HG03060 (cell line): ENCODE measurements around the gene TENM4.

Source experiments
- ATAC-seq: cut with Tn5 transposase; IDR thresholded peaks from one replicate; pipeline ENCODE4 v1.9.1; 2021; ENCODE audit warnings: low read depth, moderate number of reproducible peaks; ENCODE audit not compliant: unreplicated experiment

Gene TENM4

DNA sequence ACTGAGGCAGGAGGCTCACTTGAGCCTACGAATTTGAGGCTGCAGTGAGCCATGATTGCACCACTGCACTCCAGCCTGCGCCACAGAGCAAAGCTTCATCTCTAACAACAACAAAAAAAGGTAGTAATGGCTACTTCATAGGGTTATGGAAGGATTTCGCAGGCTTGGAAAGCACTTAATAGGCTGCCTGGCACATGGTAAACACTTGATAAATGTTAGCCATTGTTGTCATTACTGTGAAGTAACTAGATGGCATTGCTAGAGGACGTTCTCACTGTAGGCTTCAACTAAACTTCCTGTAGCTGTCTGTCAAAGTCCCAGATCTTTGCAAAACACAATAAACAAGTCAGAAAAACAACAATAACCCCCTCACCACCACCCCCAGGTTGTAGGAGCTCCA lies 508.9 kb downstream of the TENM4 start:
- no peak for ATAC-seq

DNA sequence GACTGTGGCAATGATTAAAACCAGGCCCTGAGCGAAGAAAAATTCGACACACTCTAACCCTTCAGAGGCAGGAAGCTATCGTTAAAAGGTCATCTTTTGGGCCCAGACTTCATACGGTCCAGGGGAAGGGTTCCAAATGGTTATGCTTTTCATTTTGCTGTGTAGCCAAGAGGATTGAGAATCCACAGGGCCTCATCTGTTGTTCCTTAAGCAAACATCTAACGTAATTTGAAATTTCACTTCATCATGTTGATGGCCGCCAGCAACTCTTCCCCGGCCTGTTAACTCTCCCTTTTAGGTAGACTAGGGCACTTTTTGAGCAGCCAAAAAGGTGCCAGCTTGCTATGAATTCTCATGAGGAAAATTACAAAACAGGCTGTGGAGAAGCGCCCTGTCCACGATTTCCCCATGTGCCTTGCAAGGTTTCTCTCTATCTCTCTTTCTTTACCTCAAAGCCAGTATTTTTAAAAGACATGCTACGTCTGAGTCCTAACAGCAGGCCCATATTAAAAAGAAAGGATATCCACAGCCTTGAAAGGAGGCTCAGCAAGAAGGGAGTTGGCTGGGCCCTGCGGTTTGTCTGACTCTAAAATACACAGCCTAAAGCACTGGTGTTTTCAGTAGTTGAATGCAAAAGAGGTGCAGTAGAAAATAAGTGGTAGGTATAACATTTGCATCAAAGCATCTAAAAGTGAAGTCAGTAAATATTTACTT lies 509.9 kb downstream of the TENM4 start:
- no peak for ATAC-seq

DNA sequence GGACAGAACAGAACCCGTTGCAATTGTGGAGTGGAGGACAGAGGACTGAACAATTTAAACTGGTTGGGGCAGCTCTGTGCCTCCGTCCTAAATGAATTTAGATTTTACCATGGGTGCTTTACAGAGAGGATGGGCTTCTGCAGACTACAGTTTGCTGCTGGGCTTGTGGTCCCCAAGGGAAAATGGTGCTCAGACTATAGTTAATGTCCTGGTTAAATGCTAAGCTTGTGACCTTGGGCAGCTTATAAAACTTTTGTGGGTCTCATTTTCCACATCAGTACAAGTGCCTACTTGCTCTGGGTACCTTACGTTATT lies 511.0 kb downstream of the TENM4 start:
- no peak for ATAC-seq

DNA sequence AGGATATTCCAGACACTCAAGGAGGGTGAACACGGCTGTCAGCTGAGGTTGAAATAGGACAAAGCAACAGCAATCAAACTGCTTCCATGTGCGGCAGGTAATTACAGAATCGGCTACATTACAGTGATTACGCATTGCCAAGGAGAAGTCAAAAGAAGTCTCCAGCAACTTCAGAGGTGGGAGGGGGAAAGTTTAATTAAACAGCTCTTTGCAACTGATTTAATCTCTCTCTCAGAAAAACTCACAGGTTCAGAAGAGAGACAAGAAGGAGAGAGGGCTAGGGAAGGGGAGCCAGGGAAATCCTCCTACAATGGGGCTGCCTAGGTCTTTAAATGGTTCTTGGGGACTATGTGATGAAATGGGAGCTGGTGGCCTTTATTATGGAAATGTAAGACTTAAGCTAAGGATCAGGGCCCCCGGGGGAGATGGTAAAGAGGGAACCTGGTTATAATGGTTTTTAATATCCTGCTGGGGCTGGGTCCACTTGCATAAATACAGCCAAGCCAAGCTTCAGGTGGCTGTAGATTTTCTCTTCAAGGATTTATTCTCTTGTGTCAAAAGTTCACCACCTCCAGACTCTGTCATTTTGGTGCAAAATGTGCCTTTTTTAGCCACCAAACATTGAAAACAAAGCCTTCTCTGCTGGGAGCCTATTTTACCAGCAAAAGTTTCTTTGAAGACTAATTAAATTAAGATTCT lies 511.5 kb downstream of the TENM4 start:
- no peak for ATAC-seq

DNA sequence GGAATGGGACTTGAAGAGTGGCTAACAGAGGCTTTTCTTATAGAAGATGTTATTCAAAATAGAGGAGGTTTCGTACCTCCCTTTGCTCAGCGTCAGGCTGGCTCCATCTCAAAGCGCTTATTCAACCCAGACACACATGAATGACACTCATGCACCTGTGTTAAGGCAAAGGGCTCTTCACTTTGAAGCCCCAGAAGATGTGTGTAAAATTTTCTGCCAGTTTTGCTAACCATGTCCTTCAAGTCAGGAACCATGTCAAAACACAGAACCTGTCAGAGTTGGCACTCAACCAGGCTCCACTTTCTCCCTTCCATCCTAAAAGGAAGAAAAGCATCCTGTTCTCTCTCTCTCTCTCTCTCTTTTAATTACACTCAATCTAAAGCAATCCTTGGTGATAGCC lies 513.3 kb downstream of the TENM4 start:
- ATAC-seq = no peak

DNA sequence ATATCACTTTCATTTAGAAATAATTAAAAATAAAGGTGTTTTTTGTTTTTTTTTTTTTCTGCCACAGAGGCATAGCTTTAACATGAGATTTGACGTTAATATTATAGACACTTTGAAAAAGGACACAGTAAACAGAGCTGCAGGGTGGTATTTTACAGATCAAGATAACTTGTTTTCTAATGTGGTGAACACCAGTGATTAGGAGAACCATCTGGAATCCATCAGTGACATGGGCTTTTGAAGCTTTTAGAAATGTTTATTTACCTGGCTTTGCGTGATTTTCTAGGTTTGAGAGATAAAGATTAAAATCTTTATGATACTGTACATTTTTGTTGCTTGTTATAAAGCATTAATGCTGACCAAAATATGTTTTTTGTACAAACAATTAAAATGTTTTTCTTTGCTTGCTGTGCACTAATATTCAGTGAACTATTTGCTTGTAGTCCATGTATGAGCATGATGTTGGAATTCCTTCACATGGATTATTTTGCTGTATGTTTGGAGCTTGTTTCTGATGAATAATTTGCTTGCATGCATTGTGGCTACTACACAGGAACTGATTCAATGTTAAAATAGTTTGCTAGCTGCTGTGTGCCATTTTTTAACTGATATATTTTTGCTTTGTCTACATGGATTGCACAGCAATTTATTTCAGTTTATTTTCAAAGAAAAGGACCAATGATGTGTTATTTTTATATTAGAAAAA lies 514.0 kb downstream of the TENM4 start:
- no peak for ATAC-seq

DNA sequence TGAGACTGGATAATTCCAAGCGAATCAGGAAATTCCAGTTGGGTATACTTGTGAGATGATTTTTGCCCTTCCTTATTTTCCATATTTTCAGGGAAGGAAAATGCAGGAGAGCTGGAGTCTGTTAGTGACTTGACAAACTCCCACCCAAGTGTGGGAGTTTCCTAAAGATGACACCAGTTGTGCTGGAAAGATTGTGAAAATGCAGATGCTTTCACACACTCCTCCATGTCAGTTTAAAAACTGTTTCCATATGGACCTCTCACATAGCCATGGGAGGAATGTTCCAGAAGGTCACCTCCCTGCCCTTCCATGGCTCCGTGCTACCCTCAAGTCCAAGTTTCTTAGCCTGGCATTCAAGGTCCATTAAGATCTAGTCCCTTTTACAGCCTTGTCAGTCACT lies 515.4 kb downstream of the TENM4 start:
- no peak for ATAC-seq

DNA sequence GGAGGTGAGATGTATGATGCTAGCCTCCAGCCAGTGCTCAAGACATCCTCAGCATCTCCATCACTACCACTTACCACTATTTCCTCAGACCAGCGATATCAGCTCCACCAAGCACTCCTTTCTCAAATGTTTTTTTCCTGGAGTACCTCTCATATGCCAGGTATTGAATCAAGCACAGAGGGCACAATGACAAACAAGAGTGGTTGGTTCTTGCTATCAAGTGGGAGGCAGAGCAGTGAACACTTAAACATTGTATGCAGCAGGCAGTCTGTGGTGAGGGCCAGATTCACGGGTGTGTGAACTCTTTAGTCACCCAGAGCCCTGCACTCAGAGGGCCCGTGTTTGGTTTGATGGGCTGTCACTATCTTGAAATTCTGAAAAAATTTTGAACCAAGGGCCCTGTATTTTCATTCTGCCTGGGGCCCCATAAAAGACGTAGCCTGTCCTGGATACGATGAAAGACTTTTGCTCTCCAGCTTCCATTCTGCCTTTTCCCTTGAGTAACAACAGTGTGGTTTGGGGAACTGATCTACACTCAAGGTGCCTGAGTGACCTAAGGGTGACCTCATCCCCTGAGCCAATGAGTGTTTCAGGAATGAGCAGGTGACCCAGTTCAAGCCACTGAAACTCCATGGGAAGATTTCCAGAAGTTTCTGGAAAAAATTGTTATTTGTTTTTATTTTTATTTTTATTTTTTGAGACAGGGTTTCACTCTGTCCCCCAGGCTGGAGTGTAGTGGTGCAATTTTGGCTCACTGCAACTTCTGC lies 517.8 kb downstream of the TENM4 start:
- ATAC-seq = no peak

DNA sequence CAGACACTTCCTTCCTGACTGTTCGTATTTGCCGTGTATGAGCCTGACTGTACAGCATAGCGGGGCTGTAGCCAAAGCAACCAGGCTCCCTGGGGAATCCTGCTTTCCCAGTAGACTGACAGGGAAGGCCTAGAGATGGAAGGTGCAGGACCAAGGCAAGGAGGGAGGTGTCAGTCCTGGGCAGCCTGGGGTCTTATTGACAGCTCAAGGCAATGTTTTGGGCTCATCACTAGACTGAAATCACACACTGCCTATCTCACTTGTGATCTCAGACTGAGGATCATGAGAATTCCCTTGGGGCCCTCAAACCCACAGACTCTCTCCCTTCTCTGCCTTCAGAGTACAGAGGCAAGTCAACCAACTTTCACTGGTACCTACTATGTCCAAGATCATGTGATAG lies 519.3 kb downstream of the TENM4 start:
- no peak for ATAC-seq

DNA sequence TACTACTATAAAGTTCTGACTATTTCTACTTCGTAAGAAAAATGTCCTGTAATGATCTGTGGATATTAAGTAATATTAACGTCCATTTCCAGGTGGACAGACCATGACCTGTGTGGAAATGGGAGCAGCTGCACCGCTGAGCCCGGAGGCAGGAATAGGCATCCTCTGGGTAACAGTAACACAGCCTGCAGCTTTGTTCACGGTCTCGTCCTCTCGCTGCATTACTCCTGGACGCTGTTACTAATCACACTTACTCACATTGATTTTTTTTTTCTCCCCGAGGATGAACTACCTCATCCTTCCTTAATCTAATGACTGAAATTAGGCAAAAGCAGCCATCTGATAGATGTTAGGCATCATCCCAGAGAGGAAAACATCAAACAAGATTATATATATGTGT lies 520.5 kb downstream of the TENM4 start:
- ATAC-seq = no peak

DNA sequence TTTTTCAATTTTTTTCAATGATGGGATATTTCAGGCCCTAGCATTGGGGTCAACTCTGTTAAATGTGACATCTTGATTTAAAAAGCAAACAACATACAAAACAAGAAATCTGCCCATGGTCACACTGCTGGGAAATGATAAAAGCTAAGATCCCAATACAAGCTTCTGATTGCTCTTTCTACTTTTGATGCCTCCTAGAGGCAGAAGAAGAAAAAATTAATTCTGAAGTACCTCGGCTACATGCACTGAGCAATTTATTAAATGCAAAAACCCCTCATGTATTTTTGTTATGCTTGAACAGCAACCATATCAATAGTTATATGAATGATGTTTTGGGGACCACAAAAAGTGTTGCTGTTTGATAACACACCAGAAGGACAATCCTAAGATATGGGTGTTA lies 524.1 kb downstream of the TENM4 start:
- no peak for ATAC-seq

DNA sequence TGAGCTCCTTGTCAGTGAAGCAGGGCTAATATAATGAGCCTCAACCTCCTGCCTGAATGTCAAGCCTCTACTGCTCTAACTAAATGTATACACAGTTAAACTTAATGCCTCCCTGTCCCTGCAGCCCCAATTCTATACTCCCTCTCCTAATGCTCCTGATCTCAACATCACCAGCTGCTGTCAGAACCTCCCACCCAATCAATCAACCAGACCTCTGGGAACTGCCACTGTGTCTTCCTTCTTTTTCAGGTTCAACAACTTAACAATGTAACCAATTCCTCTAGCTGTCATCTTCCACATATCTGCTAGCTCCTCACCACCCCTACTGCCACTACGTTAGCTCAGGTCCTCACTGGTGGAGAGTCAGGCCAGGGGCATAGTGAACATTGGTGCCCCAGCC lies 526.3 kb downstream of the TENM4 start:
- ATAC-seq = no peak

DNA sequence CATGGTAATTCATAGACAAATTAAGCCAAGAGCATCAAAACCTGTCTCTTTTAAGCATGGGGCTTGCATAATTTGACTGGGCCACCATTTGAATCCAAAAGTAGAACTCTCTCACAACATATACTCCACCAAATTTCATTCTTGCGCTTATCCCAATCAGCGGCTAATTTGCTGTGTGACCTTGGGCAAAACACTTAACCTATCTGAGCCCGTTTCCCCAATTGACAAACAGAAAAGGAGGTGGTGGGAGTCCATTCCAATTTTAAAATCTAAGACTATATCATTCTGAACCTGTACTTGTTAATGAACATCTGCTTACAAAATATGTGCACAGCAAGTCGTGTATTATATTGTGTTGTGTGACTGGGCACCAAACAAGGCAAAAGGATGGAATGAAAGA lies 528.1 kb downstream of the TENM4 start:
- ATAC-seq = no peak

DNA sequence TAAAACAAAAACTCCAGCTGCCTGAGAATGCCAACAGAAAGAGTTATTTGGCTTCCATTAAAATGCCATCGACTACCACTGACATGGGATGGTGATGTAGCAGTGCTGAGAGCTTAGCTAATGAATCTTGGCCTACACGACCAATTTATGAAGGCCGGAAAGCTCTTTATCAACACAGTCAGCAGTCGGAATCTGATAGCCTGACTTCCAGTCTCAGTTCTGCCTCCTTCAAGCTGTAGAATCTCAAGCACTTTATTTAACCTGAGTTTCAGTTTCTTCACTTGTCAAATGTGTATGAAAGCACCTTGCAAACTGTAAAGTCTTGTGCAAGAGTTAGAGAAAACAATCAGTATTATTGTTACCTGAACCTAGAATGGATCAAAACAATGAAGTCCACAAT lies 530.5 kb downstream of the TENM4 start:
- no peak for ATAC-seq

DNA sequence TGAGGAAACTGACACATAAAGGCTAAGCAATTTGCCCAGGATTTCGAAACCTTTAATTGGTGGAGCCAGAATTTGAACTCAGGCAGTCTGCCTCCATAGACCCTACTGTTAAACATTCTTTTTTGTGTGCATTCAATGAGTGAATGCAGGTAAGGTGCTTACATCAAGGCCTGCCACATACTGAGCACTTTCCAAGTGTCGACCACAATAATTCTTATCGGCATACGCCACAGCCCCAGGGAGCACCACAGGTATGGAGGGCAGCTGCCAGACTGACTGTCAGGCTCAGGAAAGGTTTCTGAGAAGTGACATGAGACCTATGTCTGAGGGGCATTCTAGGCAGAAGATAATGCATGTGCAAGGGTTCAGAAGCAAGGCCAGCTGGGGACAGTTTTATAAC lies 531.4 kb downstream of the TENM4 start:
- ATAC-seq = no peak

DNA sequence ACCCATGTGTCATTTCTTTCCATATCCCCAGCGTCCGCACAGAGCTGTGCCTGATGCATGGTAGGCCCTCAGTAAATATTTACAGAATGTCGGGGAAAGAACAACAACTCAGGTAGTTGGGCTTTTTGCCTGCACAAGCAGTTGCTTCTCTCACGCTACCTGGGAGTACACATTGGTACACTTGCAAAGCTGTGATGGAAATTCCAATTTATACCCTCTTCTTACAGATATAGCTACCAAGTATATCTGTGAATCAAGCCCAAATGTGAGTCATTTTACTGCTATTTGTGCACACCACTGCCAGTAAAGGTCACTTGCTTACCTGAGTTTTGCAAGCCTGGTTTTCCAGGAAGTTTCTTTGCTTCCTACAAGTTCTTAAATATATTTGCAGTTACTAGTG lies 533.2 kb downstream of the TENM4 start:
- ATAC-seq = no peak

DNA sequence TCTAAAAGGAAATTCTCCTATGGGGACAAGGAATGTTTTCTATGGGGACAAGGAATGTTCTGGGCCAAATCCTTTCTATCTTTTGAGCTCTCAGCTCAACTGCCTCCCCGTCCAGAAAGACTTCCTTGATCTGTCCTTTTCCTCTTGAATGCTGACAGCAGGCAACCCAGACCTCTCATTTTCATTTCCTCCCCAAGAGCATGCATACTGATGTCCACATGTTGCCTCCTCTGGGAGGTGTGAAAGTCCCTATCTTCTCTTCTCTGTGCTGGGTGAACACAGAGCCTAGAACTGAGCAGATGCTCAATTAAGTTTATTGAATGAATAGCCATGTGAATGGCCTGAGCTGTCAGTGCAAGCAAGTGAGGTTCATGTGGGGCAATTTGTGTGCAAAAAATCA lies 534.3 kb downstream of the TENM4 start:
- no peak for ATAC-seq

DNA sequence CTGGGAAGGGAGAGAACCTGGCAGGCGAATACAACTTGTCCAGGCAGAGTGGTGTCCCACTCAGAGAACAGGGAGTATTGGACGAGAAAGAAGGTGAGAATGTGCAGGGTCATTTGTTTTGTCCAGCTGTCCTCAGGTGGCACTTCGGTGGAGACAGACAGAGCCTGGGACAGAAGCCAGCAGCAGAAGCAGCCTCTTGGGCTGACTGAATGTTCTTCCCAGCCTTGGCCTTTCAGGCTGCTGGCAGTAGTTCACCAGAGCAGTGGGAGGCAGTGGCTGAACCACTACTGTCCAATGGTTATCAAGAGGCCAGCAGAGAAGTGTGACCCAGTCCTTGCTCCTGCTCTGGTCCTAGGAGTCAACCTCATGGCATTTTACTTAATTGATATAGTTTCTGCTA lies 535.1 kb downstream of the TENM4 start:
- no peak for ATAC-seq

DNA sequence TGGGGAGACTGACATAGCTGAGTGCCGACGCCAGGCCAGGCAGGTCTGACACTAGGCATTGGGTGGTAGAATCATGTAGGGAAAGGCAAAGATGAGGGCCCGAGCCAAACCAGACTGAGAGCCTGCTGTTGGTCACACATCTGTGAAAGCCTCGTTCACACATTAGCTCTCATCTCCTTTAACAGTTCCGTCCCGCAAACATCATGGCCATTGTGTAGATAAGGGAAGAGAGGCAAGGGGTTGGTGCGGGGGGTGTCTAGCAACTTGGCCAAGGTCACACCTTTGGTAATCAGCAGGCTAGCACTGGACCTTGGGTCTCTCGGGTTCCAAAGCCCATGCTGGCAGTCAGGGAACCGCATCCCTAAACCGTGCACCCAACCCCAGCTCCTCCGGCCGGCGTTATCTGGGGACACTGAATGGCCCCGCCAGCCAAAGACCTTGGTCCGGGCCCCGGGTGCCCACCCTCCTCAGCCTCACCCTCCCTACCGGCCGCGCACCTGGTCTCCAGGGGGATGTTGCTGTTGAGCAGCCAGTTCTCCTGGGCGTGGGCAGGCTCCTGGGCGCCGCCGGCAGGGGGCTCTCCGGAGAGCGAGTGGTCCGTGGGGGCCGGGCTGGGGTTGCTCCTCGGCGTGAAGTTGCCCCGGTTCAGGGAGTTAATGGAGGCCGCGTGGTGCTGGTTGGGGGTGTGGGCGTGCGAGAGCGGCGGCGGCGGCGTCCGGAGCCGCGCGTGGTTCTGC lies 537.9 kb downstream of the TENM4 start:
- ATAC-seq = no peak

DNA sequence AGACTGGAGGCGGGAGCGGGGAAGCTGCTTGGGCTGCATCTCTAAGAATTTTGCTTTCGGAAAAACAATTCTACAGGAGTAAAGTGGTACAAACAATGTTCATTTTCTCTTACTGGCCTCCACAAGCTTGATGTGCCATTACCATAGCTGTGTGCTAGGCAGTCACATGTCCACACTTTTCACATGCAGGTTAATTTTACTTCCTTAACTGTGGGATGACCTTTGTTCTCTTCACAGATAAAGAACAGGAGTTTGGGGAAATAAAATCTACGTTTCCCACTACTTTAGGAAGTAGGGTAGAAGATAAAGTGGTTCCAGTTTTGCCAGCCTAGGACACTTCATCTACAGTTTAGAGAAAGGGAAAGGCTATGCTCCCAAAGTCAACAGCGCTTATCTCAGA lies 539.0 kb downstream of the TENM4 start:
- no peak for ATAC-seq
